GM12891 (cell line): ENCODE data around the gene CNKSR2.

Source experiments
- PAX5 ChIP-seq: IDR thresholded peaks from 2 replicates; pipeline ENCODE4 v1.6.1; 2011; ENCODE audit warnings: low read length, moderate library complexity, mild to moderate bottlenecking; ENCODE audit not compliant: insufficient read depth, severe bottlenecking
- POLR2A ChIP-seq: IDR thresholded peaks from 2 replicates; pipeline ENCODE4 v1.6.1; 2011; ENCODE audit warnings: low read depth, low read length, control low read depth
- TAF1 ChIP-seq: IDR thresholded peaks from 2 replicates; pipeline ENCODE4 v1.6.1; 2011; ENCODE audit warnings: low read depth, low read length, control low read depth

GRCh38 chrX:21623778-21624501 lies 249.7 kb downstream of the CNKSR2 start:
- TF ChIP-seq TAF1, result no peak
- TF ChIP-seq PAX5, result no peak
- no peak for TF ChIP-seq POLR2A
